Panc1 (cell line): ENCODE measurements around the gene GNG4. TPM values are rescaled to one million over a fixed set of nuclear protein-coding genes. Genes with fewer than 3 reads are reported as not detected.

Experiments
- ATAC-seq: fragments of 200-7000 bp; cut with Tn5 transposase; 2 replicates; pipeline ENCODE4 v1.9.1; 2020; ENCODE audit warnings: mild to moderate bottlenecking, moderate library complexity
- BruUV-seq: library from RNA; stranded (reverse); fragments of 400-500 nt; replicated peaks from 2 replicates; lab custom pipeline; 2021; lab: Mats Ljungman, UMichigan
- CTCF ChIA-PET: fragments of 300-600 bp; sonication (Branson Sonifier 250); formaldehyde crosslinking; loops from one replicate; lab custom pipeline; 2022; ENCODE audit warnings: antibody characterized with exemption; lab: Charles Lee
- POLR2A ChIA-PET: fragments of 300-600 bp; sonication (Branson Sonifier 250); formaldehyde crosslinking; loops from one replicate; lab custom pipeline; 2022; ENCODE audit warnings: antibody characterized with exemption; lab: Charles Lee
- DNase-seq: peaks from one replicate; pipeline ENCODE4 v3.0.0-alpha.2; 2010; ENCODE audit warnings: low read depth, low spot score
- H3K27ac ChIP-seq: 2 replicates; pipeline ENCODE4 v1.5.1; 2011; ENCODE audit warnings: mild to moderate bottlenecking, low read length, inconsistent platforms
- H3K27me3 ChIP-seq: fragments of 200-500 bp; sonication (Bioruptor generic); 2 replicates; pipeline ENCODE4 v1.6.0; 2014; ENCODE audit warnings: low read length, inconsistent platforms; ENCODE audit not compliant: control insufficient read depth, insufficient read depth
- H3K36me3 ChIP-seq: fragments of 200-500 bp; sonication (Bioruptor generic); 2 replicates; pipeline ENCODE4 v1.5.1; 2014; ENCODE audit warnings: inconsistent platforms, mild to moderate bottlenecking, low read length, moderate library complexity; ENCODE audit not compliant: control insufficient read depth, insufficient read depth
- H3K4me1 ChIP-seq: 2 replicates; pipeline ENCODE4 v1.5.1; 2011; ENCODE audit warnings: inconsistent platforms, mild to moderate bottlenecking, low read length, moderate library complexity; ENCODE audit not compliant: control insufficient read depth, insufficient read depth
- H3K4me3 ChIP-seq, 2 experiments: 2 replicates each; pipeline ENCODE4 v1.5.1; 2011 to 2012; ENCODE audit warnings: low read depth in 2 of 2, low read length in 2 of 2, mild to moderate bottlenecking in 2 of 2, inconsistent platforms in 1 of 2, moderate library complexity in 1 of 2
- H3K9me3 ChIP-seq: fragments of 200-500 bp; sonication (Bioruptor generic); 2 replicates; pipeline ENCODE4 v1.5.1; 2014; ENCODE audit warnings: low read depth, mild to moderate bottlenecking, inconsistent platforms, low read length, moderate library complexity; ENCODE audit not compliant: control insufficient read depth, insufficient read depth
- CTCF ChIP-seq: fragments of 450-650 bp; IDR thresholded peaks from 2 replicates; pipeline ENCODE4 v1.5.1; 2017; ENCODE audit warnings: mild to moderate bottlenecking
- POLR2AphosphoS5 ChIP-seq: IDR thresholded peaks from 2 replicates; pipeline ENCODE4 v1.6.1; 2012; ENCODE audit warnings: mild to moderate bottlenecking, low read depth, low read length, moderate library complexity
- SIN3A ChIP-seq: IDR thresholded peaks from 2 replicates; pipeline ENCODE4 v1.6.1; 2012; ENCODE audit warnings: low read depth, mild to moderate bottlenecking, low read length, moderate library complexity, borderline replicate concordance; ENCODE audit not compliant: insufficient read depth
- TCF7L2 ChIP-seq: IDR thresholded peaks from 2 replicates; pipeline ENCODE4 v1.6.1; 2011; ENCODE audit warnings: mild to moderate bottlenecking, low read depth, low read length, inconsistent platforms
- in situ Hi-C: cut with HindIII; loops from 2 replicates; pipeline ENCODE4 v1.10.0; 2016; ENCODE audit warnings: low sequenced_read_pairs, low pct_unique_long_range_greater_than_20kb
- intact Hi-C: fragments of 100-400 bp; cut with micrococcal nuclease; formaldehyde crosslinking; loops from one replicate; pipeline ENCODE4 v1.10.0; 2022; ENCODE audit not compliant: unreplicated experiment
- total RNA-seq: library from RNA; stranded (reverse); gene quantifications from one replicate; pipeline ENCODE4 v1.2.1, GENCODE V29; 2021; ENCODE audit not compliant: unreplicated experiment
- TF ChIP-seq, protein P1 (sequence below), 2 experiments: IDR thresholded peaks; 2 replicates each; pipeline ENCODE4 v1.6.1; 2011 to 2012; ENCODE audit warnings: low read depth in 2 of 2, control low read depth in 1 of 2, low read length in 1 of 2, mild to moderate bottlenecking in 1 of 2, moderate library complexity in 1 of 2; ENCODE audit not compliant: insufficient read depth in 1 of 2

The GNG4 gene
- total RNA-seq, 1 experiment from 2014 or later: 1.1 TPM

DNA sequence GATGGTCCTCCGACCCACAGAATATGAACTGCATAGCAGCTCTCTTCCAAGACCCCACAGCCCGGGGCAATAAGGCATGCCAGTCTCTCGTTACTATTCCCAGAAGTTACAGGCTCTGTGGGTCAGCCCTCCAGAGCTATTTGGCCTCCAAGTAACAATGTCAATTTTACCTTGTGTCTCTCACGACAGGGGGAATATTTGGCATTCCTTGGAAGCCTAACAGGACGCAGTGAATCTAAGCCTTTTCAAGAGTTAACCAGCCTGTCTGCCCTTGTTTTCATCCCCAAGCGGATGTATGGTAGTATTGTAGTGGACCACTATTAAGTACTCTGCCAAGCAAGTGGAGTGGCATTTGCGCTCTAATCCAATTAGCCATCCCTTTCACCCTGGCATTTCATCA lies 24.4 kb upstream of the GNG4 start:
- CTCF ChIA-PET: no interaction called here
- DNase-seq: no peak
- peaks cover 22% of the 10 kb centered on the region; the same call in 1 of the 2 replicates for H3K9me3 ChIP-seq
- H3K4me1 ChIP-seq: no peaks in the 10 kb centered on the region
- intact Hi-C loops (no loop called here), in situ Hi-C loops (no loop called here)
- no peaks in the 10 kb centered on the region for H3K27me3 ChIP-seq
- TF ChIP-seq SIN3A: no peak
- POLR2A ChIA-PET: no interaction called here
- no peak overlapping the region for H3K4me3 ChIP-seq
- ATAC-seq: no peak
- H3K27ac ChIP-seq: no peak overlapping the region
- H3K36me3 ChIP-seq: peaks cover 6% of the 10 kb centered on the region
- no TSS peak for BruUV-seq

DNA sequence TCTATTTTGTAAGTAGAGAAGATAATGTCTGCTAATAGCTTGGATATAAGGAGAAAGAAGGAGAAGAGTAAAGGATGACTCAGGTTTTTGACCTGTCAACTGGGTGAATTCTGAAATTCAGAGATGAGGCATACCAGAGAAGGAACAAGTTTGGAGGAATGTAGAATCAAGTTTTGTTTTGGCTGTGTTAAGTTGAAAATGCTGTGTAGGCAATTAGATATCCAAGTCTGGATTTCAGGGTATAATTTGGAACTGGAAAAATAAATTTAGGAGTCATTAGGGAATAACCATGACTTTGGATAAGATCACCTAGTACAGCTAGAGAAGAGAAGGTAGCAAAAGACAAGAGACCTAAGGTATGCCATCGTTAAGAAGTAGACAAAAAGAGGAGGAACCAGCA lies 22.4 kb upstream of the GNG4 start:
- Histone ChIP-seq H3K4me3 (no peak overlapping the region), H3K9me3 (peaks cover 22% of the 10 kb centered on the region; the same call in 1 of the 2 replicates), H3K27ac (no peak overlapping the region), H3K27me3 (no peaks in the 10 kb centered on the region), H3K4me1 (no peaks in the 10 kb centered on the region), H3K36me3 (peaks cover 2% of the 10 kb centered on the region; the same call in 1 of the 2 replicates)
- ChIA-PET CTCF (no interaction called here), POLR2A (no interaction called here)
- no TSS peak for BruUV-seq
- DNase-seq: no peak
- no peak for ATAC-seq
- TF ChIP-seq SIN3A (no peak), CTCF (no peak), POLR2AphosphoS5 (no peak), TCF7L2 (no peak)
- TF ChIP-seq, protein P1, sequence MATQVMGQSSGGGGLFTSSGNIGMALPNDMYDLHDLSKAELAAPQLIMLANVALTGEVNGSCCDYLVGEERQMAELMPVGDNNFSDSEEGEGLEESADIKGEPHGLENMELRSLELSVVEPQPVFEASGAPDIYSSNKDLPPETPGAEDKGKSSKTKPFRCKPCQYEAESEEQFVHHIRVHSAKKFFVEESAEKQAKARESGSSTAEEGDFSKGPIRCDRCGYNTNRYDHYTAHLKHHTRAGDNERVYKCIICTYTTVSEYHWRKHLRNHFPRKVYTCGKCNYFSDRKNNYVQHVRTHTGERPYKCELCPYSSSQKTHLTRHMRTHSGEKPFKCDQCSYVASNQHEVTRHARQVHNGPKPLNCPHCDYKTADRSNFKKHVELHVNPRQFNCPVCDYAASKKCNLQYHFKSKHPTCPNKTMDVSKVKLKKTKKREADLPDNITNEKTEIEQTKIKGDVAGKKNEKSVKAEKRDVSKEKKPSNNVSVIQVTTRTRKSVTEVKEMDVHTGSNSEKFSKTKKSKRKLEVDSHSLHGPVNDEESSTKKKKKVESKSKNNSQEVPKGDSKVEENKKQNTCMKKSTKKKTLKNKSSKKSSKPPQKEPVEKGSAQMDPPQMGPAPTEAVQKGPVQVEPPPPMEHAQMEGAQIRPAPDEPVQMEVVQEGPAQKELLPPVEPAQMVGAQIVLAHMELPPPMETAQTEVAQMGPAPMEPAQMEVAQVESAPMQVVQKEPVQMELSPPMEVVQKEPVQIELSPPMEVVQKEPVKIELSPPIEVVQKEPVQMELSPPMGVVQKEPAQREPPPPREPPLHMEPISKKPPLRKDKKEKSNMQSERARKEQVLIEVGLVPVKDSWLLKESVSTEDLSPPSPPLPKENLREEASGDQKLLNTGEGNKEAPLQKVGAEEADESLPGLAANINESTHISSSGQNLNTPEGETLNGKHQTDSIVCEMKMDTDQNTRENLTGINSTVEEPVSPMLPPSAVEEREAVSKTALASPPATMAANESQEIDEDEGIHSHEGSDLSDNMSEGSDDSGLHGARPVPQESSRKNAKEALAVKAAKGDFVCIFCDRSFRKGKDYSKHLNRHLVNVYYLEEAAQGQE (IDR thresholded peaks at IDR 0.05; ENCODE audit: insufficient read depth in 1 of 2, low read depth in 2 of 2, low read length in 1 of 2): no peak
- intact Hi-C loops: no loop called here
- in situ Hi-C loops: no loop called here

- POLR2A ChIA-PET: no interaction called here
- no peak overlapping the region for H3K27ac ChIP-seq
- H3K4me1 ChIP-seq: no peaks in the 10 kb centered on the region
- no peak for TF ChIP-seq SIN3A
- TF ChIP-seq CTCF: no peak
- TF ChIP-seq, protein P1 (IDR thresholded peaks at IDR 0.05; ENCODE audit: insufficient read depth in 1 of 2, low read depth in 2 of 2, low read length in 1 of 2): no peak
- TF ChIP-seq TCF7L2: no peak
- TF ChIP-seq POLR2AphosphoS5: no peak
- H3K9me3 ChIP-seq: peaks cover 16% of the 10 kb centered on the region; the same call in 1 of the 2 replicates
- intact Hi-C loops: no loop called here
- in situ Hi-C loops: no loop called here
- BruUV-seq: no TSS peak
- H3K27me3 ChIP-seq: no peaks in the 10 kb centered on the region
- H3K4me3 ChIP-seq: no peak overlapping the region
- no peaks in the 10 kb centered on the region for H3K36me3 ChIP-seq
- DNase-seq (no peak), ATAC-seq (no peak)
- CTCF ChIA-PET: no interaction called here
These were observed 20.7 kb upstream of the GNG4 start for GRCh38 chr1:235670157-235670776.
